ENCODE measurements around the gene MARF1.
"Not testable (repeated sequence)": the region's sequence is repeated elsewhere in the genome, so short reads cannot be mapped to it uniquely, and the experiment has no call there.

MARF1 gene

GRCh38 chr16:15643048-15643945, at the start of gene MARF1:
MARF1 (minus strand) TSS chr16:15643154; CDS start chr16:15639233, 3,921 bp downstream.
- DNase-seq (ENCODE audit: insufficient read length, low spot score) (peak; percentile 76), FAIRE-seq (peak; percentile 93)

DNA sequence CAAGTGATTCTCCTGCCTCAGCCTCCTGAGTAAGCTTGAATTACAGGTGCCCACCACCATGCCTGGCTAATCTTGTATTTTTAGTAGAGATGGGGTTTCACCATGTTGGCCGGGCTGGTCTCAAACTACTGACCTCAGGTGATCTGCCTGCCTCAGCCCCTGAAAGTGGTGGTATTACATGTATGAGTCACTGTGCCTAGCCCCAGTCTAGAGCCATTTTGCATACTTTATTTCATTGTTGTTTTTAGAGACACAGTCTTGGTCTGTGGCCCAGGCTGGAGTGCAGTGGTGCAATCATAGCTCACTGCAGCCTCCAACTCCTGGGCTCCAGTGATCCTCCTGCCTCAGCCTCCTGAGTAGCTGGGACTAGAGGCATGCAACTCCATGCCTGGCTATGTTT, 49.6 kb upstream of the MARF1 start:
- FAIRE-seq; DNase-seq (ENCODE audit: insufficient read length, low spot score): not testable (repeated sequence)

DNA sequence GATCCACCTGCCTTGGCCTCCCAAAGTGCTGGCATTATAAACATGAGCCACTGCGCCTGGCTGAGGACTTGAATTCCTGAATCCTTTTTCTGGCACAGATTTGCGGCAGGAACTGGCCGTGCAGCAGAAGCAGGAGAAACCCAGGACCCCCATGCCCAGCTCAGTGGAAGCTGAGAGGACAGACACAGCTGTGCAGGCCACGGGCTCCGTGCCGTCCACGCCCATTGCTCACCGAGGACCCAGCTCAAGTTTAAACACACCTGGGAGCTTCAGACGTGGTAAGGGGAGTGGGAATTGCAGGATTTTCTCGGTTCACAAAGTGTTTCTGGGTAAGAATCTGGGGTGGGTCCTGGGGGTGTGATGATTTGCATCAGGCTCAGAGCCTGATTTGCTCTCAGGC, 48.1 kb upstream of the MARF1 start:
- FAIRE-seq: no peak
- no peak for DNase-seq (ENCODE audit: insufficient read length, low spot score)

- FAIRE-seq (no peak), DNase-seq (ENCODE audit: insufficient read length, low spot score) (no peak)
These were observed 47.3 kb upstream of the MARF1 start for GRCh38 chr16:15690296-15690695.

GRCh38 chr16:15689290-15689689, 46.3 kb upstream of the MARF1 start:
- no peak for FAIRE-seq
- DNase-seq (ENCODE audit: insufficient read length, low spot score): no peak

DNA sequence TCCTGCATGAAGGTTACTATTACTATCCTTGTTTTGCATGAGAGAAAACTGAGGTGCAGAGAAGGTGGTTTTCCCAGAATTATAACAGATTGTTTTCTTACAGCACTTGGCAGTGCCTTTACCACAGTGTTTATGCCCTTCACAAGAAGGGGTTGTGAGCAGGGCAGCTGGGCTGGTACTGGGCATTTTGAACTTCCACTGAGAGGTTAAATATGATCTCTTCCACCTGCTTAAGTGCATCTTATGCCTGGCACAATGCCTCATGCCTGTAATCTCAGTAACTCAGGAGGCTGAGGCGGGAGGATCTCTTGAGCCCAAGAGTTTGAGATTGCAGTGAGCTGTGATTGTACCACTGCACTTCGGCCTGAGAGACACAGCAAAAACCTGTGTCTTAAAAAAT, 43.3 kb upstream of the MARF1 start:
- DNase-seq (ENCODE audit: insufficient read length, low spot score): no peak
- no peak for FAIRE-seq

- FAIRE-seq (no peak), DNase-seq (ENCODE audit: insufficient read length, low spot score) (peak; percentile 32)
These were observed 39.2 kb upstream of the MARF1 start for GRCh38 chr16:15682105-15682570.

- no peak for DNase-seq (ENCODE audit: insufficient read length, low spot score)
- FAIRE-seq: no peak
These were observed 34.5 kb upstream of the MARF1 start for GRCh38 chr16:15677447-15677846.

GRCh38 chr16:15676506-15676905, 33.6 kb upstream of the MARF1 start:
- DNase-seq (ENCODE audit: insufficient read length, low spot score) (no peak), FAIRE-seq (no peak)

GRCh38 chr16:15674571-15674970, 31.6 kb upstream of the MARF1 start:
- no peak for DNase-seq (ENCODE audit: insufficient read length, low spot score)
- FAIRE-seq: no peak

DNA sequence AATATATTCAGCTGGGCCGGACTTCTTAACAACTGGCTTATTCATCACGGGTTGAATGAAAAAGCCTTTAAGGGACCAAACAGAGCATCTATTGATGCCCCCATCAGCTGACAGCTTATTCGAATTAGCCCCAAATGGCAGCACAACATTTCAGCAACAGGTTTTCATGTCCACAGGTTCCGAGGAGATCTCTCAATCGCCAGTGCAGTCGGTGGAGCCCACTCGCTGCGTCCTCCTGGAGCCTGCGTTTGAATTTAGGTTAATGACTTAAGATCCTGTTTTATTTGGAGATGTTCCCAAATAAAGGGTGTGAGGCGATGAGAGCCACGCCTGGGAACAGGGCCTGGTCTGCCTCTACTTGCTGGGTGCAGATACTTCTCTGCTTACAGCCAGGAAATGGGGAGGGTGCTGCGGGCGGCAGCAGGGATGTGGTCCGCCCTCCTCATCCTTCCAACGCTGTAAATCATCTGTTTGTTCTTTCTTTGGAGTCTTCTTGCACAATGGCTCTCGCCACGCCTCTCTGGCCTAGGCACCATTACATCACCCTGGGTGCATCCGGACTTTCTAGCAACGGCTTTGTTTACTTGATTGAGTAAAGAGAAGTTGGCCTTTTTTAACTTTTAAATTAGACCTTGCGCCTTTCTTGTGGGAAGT, 29.7 kb upstream of the MARF1 start:
- FAIRE-seq: no peak
- peak; percentile 92 for DNase-seq (ENCODE audit: insufficient read length, low spot score)

GRCh38 chr16:15672127-15672513, 29.2 kb upstream of the MARF1 start:
- not testable (repeated sequence) for DNase-seq (ENCODE audit: insufficient read length, low spot score); FAIRE-seq

DNA sequence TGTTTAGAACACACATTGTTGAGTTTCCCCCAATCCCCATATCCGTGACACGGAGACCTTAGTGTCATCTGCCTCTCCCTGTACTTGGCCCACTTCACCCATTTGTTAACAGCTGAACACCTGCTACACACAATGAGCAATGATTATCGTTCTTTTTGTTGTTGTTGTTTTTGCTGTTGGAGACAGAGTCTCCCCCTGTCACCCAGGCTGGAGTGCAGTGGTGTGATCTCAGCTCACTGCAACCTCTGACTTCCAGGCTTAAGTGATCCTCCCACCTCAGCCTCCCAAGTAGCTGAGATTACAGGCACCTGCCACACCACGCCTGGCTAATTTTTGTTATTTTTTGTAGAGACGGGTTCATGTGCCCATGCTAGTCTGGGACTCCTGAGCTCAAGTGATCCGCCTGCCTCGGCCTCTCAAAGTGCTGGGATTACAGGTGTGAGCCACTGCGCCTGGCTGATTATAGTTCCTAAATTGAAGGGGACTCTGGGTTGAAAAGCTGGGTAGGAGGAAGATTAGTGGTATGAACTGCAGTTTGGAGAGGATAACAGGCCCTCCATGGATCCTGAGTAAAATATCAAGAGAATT, 28.7 kb upstream of the MARF1 start:
- DNase-seq (ENCODE audit: insufficient read length, low spot score): no peak
- no peak for FAIRE-seq

- DNase-seq (ENCODE audit: insufficient read length, low spot score) (no peak), FAIRE-seq (no peak)
These were observed 24.3 kb upstream of the MARF1 start for GRCh38 chr16:15667091-15667742.

GRCh38 chr16:15665107-15665506, 22.2 kb upstream of the MARF1 start:
- DNase-seq (ENCODE audit: insufficient read length, low spot score): no peak

GRCh38 chr16:15660203-15660601, 17.2 kb upstream of the MARF1 start:
- FAIRE-seq (no peak), DNase-seq (ENCODE audit: insufficient read length, low spot score) (no peak)

More at GRCh38 chr16:15665107-15665506, 22.2 kb upstream of the MARF1 start:
- FAIRE-seq: no peak

DNA sequence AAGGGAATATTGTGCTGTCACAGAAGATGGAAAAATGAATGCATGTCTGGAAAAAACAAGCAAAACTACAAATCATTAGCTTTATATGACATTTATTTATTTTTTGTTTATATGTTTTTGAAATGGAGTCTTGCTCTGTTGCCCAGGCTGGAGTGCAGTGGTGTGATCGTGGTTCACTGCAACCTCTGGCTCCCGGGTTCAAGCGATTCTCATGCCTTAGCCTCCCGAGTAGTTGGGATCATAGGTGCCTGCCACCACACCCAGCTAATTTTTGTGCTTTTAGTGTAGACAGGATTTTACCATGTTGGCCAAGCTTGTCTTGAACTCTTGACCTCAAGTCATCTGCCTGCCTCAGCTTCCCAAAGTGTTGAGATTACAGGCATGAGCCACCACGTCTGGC, 15.6 kb upstream of the MARF1 start:
- no peak for DNase-seq (ENCODE audit: insufficient read length, low spot score)
- no peak for FAIRE-seq

GRCh38 chr16:15658149-15658548, 15.2 kb upstream of the MARF1 start:
- no peak for FAIRE-seq
- no peak for DNase-seq (ENCODE audit: insufficient read length, low spot score)

GRCh38 chr16:15655561-15655960, 12.6 kb upstream of the MARF1 start:
- DNase-seq (ENCODE audit: insufficient read length, low spot score); FAIRE-seq: not testable (repeated sequence)

DNA sequence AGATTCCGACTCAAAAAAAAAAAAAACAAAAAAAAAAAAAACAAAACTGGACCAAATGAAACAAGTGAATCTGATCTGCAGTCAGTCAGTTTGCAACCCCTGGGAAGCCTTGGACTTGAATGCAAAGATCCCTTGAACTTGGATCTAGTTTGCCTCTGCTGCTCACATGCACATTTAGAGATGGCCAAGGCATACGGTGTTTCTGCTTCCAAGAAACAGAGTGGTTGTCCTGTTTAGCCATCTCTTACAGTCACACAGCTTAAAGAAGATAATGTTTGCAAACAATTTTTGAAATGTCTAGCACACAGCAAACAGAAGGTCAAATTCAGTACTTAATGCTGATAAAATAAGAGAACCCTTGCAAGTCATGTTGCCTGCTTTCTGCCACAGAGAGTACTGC, 11.6 kb upstream of the MARF1 start:
- FAIRE-seq: no peak
- no peak for DNase-seq (ENCODE audit: insufficient read length, low spot score)

DNA sequence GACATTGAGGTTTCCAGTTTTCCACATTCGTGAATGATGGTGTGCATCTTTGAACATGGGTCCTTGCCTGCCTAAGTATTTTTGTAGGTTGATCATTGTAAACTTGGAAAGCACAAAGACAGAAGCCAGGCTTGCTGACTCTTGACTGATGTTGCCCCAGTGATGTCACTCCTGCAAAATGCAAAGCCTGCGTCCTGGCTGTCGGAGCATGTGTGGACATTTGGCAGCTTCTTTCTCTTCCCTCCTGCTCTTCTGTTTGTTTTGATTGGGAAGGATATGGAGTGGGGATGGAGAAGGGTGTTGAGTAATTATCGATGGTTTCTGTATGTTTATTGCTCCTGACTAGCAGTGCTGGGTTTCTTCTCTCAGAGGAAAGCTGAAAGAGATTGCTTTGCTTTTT, 10.3 kb upstream of the MARF1 start:
- no peak for DNase-seq (ENCODE audit: insufficient read length, low spot score)
- no peak for FAIRE-seq
